Loucy (cell line): ENCODE measurements around the gene HTD2.

Experiments
- H2AFZ ChIP-seq: fragments of 200-600 bp; sonication (generic); 2 replicates; pipeline ENCODE4 v1.6.0; 2016; ENCODE audit warnings: antibody characterized with exemption, mild to moderate bottlenecking, low read length, moderate library complexity
- H3F3A ChIP-seq: fragments of 200-600 bp; 2 replicates; pipeline ENCODE4 v1.6.0; 2016; ENCODE audit warnings: antibody characterized with exemption, low read depth, mild to moderate bottlenecking
- H3K27me3 ChIP-seq: fragments of 200-600 bp; sonication (generic); 2 replicates; pipeline ENCODE4 v1.6.1; 2014; ENCODE audit warnings: low read length, mild to moderate bottlenecking; ENCODE audit not compliant: insufficient read depth, poor library complexity, severe bottlenecking
- H3K36me3 ChIP-seq: fragments of 200-600 bp; sonication (generic); 2 replicates; pipeline ENCODE4 v1.6.1; 2016; ENCODE audit warnings: low read length; ENCODE audit not compliant: insufficient read depth
- H3K4me1 ChIP-seq: fragments of 200-600 bp; sonication (generic); 2 replicates; pipeline ENCODE4 v1.5.1; 2014; ENCODE audit warnings: low read length, mild to moderate bottlenecking; ENCODE audit not compliant: insufficient read depth, poor library complexity, severe bottlenecking
- H3K4me2 ChIP-seq: fragments of 200-600 bp; sonication (generic); 2 replicates; pipeline ENCODE4 v1.6.0; 2014; ENCODE audit warnings: antibody characterized with exemption, low read length, low read depth, mild to moderate bottlenecking; ENCODE audit not compliant: poor library complexity, severe bottlenecking
- H3K4me3 ChIP-seq: fragments of 200-600 bp; sonication (generic); 2 replicates; pipeline ENCODE4 v1.5.1; 2014; ENCODE audit warnings: low read length, mild to moderate bottlenecking, mixed read lengths; ENCODE audit not compliant: poor library complexity, severe bottlenecking
- H3K79me2 ChIP-seq: fragments of 200-600 bp; sonication (generic); 2 replicates; pipeline ENCODE4 v1.6.1; 2014; ENCODE audit warnings: low read length; ENCODE audit not compliant: insufficient read depth
- H3K9ac ChIP-seq: fragments of 200-600 bp; sonication (generic); 2 replicates; pipeline ENCODE4 v1.6.0; 2014; ENCODE audit warnings: mild to moderate bottlenecking, low read depth, low read length, moderate library complexity; ENCODE audit not compliant: poor library complexity, severe bottlenecking
- H3K9me2 ChIP-seq: fragments of 200-600 bp; sonication (generic); replicated peaks from 2 replicates; pipeline ENCODE4 v1.6.1; 2016; ENCODE audit warnings: low read depth, low read length, mixed read lengths
- H3K9me3 ChIP-seq: fragments of 200-600 bp; sonication (generic); 2 replicates; pipeline ENCODE4 v1.6.1; 2014; ENCODE audit warnings: mild to moderate bottlenecking, antibody characterized with exemption, low read length, low read depth; ENCODE audit not compliant: insufficient read depth
- H4K20me1 ChIP-seq: fragments of 200-600 bp; sonication (generic); 2 replicates; pipeline ENCODE4 v1.6.0; 2014; ENCODE audit warnings: antibody characterized with exemption, low read length, mild to moderate bottlenecking; ENCODE audit not compliant: insufficient read depth, poor library complexity, severe bottlenecking
- EZH2phosphoT487 ChIP-seq: fragments of 200-600 bp; IDR thresholded peaks from 2 replicates; pipeline ENCODE4 v1.6.1; 2018; ENCODE audit warnings: antibody characterized with exemption, mild to moderate bottlenecking, moderate library complexity, borderline replicate concordance
- TF ChIP-seq, protein P1 (sequence below): fragments of 200-600 bp; sonication (generic); conservative IDR thresholded peaks from 2 replicates; pipeline ENCODE4 v1.5.1; 2014; ENCODE audit warnings: mild to moderate bottlenecking, antibody characterized with exemption, low read length

HTD2 gene

DNA sequence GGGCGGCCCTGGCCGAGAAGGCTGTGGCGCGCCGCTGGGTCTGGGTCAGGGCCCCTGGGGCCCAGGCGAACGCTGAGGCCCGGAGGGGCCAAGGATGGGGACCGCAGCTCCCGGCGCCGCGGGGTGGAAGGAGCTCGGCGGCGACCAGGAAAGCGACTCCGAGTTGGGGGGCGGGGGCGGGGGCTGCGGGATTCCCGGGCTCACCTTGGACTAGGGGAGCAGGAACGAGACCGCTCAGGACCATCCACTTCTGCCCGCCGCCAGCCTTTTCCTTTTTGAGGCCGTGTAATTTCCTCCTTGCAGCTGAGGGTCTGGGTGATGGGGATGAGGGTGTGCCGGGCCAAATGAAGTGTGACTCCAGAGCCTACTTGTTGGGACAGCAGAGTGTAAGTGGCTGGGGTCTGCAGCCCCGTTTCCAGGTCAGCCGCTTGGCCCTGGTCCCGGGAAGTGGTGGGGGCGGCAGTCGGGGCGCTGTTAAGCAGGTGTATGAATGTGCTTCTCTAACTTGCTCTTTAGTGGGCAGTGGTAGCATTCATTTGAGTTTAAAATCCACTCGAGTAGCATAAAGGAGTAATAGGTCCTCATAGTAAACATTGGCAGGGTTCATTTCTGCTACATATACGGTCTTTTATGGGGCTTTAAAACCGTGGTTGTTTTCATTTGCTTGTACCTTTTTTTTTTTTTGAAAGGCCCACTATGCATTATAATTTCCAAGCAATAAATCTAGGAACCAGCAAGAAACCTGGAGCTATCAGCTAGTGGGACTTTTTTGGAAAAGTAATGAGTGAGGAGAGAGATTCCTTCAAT is 27.1 kb downstream of the HTD2 start:
- Histone ChIP-seq H3K4me2 (peak overlapping the region; percentile 98), H3K27me3 (no peaks in the 10 kb centered on the region), H4K20me1 (peaks cover 6% of the 10 kb centered on the region), H3K79me2 (peaks cover 56% of the 10 kb centered on the region), H3K9ac (peak overlapping the region; percentile 82), H3K9me3 (no peaks in the 10 kb centered on the region), H3K4me1 (peaks cover 38% of the 10 kb centered on the region), H2AFZ (peak overlapping the region; percentile 61; the same call in 1 of the 2 replicates), H3K36me3 (no peaks in the 10 kb centered on the region), H3K9me2 (no peaks in the 10 kb centered on the region), H3F3A (peaks cover 8% of the 10 kb centered on the region; the same call in 1 of the 2 replicates), H3K4me3 (peak overlapping the region; percentile 79)
- TF ChIP-seq, protein P1, sequence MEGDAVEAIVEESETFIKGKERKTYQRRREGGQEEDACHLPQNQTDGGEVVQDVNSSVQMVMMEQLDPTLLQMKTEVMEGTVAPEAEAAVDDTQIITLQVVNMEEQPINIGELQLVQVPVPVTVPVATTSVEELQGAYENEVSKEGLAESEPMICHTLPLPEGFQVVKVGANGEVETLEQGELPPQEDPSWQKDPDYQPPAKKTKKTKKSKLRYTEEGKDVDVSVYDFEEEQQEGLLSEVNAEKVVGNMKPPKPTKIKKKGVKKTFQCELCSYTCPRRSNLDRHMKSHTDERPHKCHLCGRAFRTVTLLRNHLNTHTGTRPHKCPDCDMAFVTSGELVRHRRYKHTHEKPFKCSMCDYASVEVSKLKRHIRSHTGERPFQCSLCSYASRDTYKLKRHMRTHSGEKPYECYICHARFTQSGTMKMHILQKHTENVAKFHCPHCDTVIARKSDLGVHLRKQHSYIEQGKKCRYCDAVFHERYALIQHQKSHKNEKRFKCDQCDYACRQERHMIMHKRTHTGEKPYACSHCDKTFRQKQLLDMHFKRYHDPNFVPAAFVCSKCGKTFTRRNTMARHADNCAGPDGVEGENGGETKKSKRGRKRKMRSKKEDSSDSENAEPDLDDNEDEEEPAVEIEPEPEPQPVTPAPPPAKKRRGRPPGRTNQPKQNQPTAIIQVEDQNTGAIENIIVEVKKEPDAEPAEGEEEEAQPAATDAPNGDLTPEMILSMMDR = peak; percentile 47
- no peak for TF ChIP-seq EZH2phosphoT487

DNA sequence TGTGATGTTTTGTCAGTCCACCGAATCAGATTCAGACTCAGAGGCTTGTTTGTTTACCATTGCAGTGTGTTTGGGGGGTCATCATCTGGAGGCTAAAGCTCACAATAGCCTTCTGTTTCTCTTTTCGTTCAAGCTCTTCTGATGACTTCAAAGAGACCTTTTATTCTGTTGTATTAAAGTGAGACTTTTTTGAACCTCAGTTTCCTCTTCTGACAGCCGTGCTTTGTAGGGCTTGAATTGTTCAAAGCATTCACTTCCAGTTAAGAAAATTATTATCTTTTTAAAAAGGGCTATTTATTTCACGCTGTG is 27.6 kb downstream of the HTD2 start:
- Histone ChIP-seq H3K9ac (peak overlapping the region; percentile 82), H2AFZ (no peak overlapping the region), H3K9me3 (no peaks in the 10 kb centered on the region), H3K9me2 (no peaks in the 10 kb centered on the region), H3K79me2 (peaks cover 61% of the 10 kb centered on the region), H3K4me3 (peak overlapping the region; percentile 79), H3K36me3 (no peaks in the 10 kb centered on the region), H3K4me1 (peaks cover 38% of the 10 kb centered on the region), H3F3A (peaks cover 8% of the 10 kb centered on the region; the same call in 1 of the 2 replicates), H4K20me1 (peaks cover 6% of the 10 kb centered on the region), H3K27me3 (no peaks in the 10 kb centered on the region), H3K4me2 (peak overlapping the region; percentile 98)
- no peak for TF ChIP-seq EZH2phosphoT487
- TF ChIP-seq, protein P1 = no peak

DNA sequence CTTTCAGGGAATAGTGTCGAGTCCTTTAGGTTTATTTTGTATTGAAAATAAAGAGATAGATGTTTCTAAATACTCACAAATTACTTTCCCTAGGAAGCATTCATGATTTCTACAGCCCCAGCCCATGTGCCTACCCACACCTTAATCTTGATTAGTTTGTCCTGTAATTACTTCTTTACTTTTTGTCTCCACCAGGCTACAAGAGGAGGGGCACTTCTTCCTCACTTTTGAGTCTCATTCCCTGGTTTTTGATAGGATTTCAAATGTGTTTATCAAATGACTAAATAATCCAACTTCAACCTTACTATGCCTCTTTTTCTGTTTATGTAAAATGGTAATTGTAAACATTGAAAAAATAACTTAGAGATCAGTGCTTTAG is 28.2 kb downstream of the HTD2 start:
- no peak for TF ChIP-seq EZH2phosphoT487
- TF ChIP-seq, protein P1 = no peak
- Histone ChIP-seq H3K9ac (peak overlapping the region; percentile 82), H3K9me3 (no peaks in the 10 kb centered on the region), H3K27me3 (no peaks in the 10 kb centered on the region), H3K36me3 (no peaks in the 10 kb centered on the region), H3F3A (peaks cover 8% of the 10 kb centered on the region; the same call in 1 of the 2 replicates), H2AFZ (no peak overlapping the region), H3K9me2 (no peaks in the 10 kb centered on the region), H3K4me3 (peak overlapping the region; percentile 79), H4K20me1 (peaks cover 6% of the 10 kb centered on the region), H3K4me2 (peak overlapping the region; percentile 98), H3K79me2 (peaks cover 66% of the 10 kb centered on the region), H3K4me1 (peaks cover 38% of the 10 kb centered on the region)
